ENCODE results near the gene STEAP1.

The STEAP1 gene

DNA sequence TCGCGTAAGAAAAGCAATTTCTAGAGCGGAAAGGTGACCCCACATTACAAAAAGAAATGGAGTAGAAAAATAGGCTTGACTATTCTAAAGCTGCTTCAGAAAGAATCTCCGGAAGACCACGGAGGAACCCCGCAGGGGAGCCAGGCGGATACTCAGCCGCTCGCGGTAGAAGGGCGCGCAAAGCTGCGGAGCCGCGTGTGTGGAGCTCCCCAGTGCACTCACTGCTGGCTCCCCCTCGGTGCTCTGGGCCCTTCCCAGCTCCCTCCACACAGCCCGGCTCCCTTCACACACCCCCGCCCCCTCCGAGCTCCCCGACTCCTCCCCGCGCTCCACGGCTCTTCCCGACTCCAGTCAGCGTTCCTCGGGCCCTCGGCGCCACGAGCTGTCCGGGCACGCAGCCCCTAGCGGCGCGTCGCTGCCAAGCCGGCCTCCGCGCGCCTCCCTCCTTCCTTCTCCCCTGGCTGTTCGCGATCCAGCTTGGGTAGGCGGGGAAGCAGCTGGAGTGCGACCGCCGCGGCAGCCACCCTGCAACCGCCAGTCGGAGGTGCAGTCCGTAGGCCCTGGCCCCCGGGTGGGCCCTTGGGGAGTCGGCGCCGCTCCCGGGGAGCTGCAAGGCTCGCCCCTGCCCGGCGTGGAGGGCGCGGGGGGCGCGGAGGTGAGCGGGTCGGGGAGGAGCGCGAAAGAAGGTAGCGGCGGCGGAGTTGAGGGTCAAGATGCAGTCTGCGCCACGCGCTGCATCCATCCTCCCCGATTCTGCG lies 57.3 kb downstream of the STEAP1 start, which contains the start of gene STEAP2:
Gene STEAP2 (plus strand): TSS at position 350 of the 758 bp plus-strand sequence. CDS start 13,343 bp downstream, outside the sequence.
- DNase-seq (ENCODE audit: low read depth, low spot score), result peak; percentile 61

DNA sequence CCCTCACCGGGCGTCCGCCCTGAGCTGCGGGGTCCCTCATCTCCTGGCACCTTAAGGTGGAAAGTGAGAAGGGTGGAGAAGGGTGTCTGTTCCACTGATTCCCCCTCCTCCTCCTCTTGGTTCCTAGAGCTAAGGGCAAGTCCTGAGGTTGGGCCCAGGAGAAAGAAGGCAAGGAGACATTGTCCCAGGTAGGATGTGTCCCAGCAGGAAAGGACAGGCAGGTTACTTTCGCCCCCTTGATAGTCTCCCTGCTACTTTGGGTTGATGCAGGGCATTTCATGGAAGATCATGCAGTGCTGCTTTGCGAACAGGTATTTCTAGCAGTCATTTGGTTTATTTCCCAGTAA lies 57.9 kb downstream of the STEAP1 start:
- DNase-seq (ENCODE audit: low read depth, low spot score), result no peak

DNA sequence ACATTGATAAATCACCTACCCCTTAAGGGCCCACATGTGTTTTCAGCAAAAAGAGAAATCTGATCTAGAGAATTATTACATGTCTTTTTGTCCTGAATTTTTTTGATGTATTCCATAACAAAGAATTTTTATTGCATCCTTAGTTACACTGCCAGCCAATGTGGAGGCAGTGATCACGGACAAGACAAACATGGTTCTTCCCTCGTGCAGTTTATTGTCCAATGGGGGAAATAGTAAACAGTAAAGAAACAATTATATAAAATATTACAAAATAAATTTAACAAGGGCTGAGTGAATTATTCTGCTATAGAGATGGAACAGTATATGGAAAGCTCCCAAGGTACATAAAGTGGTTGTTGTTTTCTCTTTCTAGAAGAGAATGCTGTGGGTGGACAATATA lies 59.3 kb downstream of the STEAP1 start:
- DNase-seq (ENCODE audit: low read depth, low spot score), result no peak

Data from smooth muscle cell of the brain vasculature (primary cell).